HepG2 (cell line): ENCODE data around the gene TP53I3. TPM values are rescaled to one million over a fixed set of nuclear protein-coding genes. Genes with fewer than 3 reads are reported as not detected.

Source experiments
- CBX5 ChIP-seq: sonication (generic); formaldehyde crosslinking; IDR thresholded peaks from 2 replicates; pipeline ENCODE4 v1.4.0; 2020; ENCODE audit warnings: missing genetic modification reagents, borderline replicate concordance
- MXI1 ChIP-seq: IDR thresholded peaks from 3 replicates; pipeline ENCODE4 v1.6.1; 2012; ENCODE audit warnings: low read depth, low read length, inconsistent platforms, borderline replicate concordance
- SP2 ChIP-seq: sonication (generic); formaldehyde crosslinking; IDR thresholded peaks from 2 replicates; pipeline ENCODE4 v1.5.1; 2020; ENCODE audit warnings: mild to moderate bottlenecking, missing genetic modification reagents
- ZNF432 ChIP-seq: sonication (generic); formaldehyde crosslinking; IDR thresholded peaks from 2 replicates; pipeline ENCODE4 v1.5.0; 2020; ENCODE audit warnings: missing genetic modification reagents, mild to moderate bottlenecking, borderline replicate concordance
- ZNF746 ChIP-seq: sonication (generic); formaldehyde crosslinking; IDR thresholded peaks from 2 replicates; pipeline ENCODE4 v1.8.0; 2022; ENCODE audit warnings: mild to moderate bottlenecking, missing genetic modification reagents
- ZNF782 ChIP-seq: sonication (generic); formaldehyde crosslinking; IDR thresholded peaks from 2 replicates; pipeline ENCODE4 v1.4.0; 2020; ENCODE audit warnings: missing genetic modification reagents, mild to moderate bottlenecking, borderline replicate concordance
- polyA plus RNA-seq, 8 experiments: library from polyadenylated mRNA; depleted of rRNA in 3 of 8; stranded (reverse) in 7 of 8; unstranded in 1 of 8; fragments of >200 nt; fragmentation: Illumina TruSeq in 4 of 8; extraction: Trizol in 4 of 8; gene quantifications; 2 replicates each; pipeline versions ENCODE4 v1.2.1 to v1.2.3, GENCODE V29; 2011 to 2016; ENCODE audit warnings: low read depth in 4 of 8, missing spikeins in 1 of 8, mixed read lengths in 1 of 8; ENCODE audit not compliant: insufficient read depth in 1 of 8
- total RNA-seq, 5 experiments: library from RNA; depleted of rRNA; stranded (reverse); fragments of >200 nt; fragmentation: Illumina TruSeq; extraction: Trizol; gene quantifications; 2 replicates each; pipeline ENCODE4 v1.2.3, GENCODE V29; 2016; ENCODE audit warnings: low read depth in 1 of 5
- TF ChIP-seq, protein P1 (sequence below): IDR thresholded peaks from 2 replicates; pipeline ENCODE4 v1.6.1; 2016; ENCODE audit warnings: mild to moderate bottlenecking
- TF ChIP-seq, protein P2 (sequence below): sonication (generic); formaldehyde crosslinking; IDR thresholded peaks from 2 replicates; pipeline ENCODE4 v1.4.0; 2020; ENCODE audit warnings: mild to moderate bottlenecking, missing genetic modification reagents
- TF ChIP-seq, protein P3 (sequence below): sonication (generic); formaldehyde crosslinking; IDR thresholded peaks from 2 replicates; pipeline ENCODE4 v1.4.0; 2020; ENCODE audit warnings: missing genetic modification reagents, borderline replicate concordance
- TF ChIP-seq, protein P4 (sequence below), 2 experiments: sonication (generic) in 1 of 2; formaldehyde crosslinking in 1 of 2; IDR thresholded peaks; 2 replicates each; pipeline versions ENCODE4 v1.5.1 to v1.6.1; 2011 to 2020; ENCODE audit warnings: borderline replicate concordance in 1 of 2, low read depth in 1 of 2, low read length in 1 of 2, mild to moderate bottlenecking in 1 of 2, missing genetic modification reagents in 1 of 2, moderate library complexity in 1 of 2

The TP53I3 gene
- total and polyA plus RNA-seq, 2 of the 13 experiments (the other 11 are each of a cell fraction or from before 2014, with no cell fraction given) = 25.0 to 44.1 TPM

DNA sequence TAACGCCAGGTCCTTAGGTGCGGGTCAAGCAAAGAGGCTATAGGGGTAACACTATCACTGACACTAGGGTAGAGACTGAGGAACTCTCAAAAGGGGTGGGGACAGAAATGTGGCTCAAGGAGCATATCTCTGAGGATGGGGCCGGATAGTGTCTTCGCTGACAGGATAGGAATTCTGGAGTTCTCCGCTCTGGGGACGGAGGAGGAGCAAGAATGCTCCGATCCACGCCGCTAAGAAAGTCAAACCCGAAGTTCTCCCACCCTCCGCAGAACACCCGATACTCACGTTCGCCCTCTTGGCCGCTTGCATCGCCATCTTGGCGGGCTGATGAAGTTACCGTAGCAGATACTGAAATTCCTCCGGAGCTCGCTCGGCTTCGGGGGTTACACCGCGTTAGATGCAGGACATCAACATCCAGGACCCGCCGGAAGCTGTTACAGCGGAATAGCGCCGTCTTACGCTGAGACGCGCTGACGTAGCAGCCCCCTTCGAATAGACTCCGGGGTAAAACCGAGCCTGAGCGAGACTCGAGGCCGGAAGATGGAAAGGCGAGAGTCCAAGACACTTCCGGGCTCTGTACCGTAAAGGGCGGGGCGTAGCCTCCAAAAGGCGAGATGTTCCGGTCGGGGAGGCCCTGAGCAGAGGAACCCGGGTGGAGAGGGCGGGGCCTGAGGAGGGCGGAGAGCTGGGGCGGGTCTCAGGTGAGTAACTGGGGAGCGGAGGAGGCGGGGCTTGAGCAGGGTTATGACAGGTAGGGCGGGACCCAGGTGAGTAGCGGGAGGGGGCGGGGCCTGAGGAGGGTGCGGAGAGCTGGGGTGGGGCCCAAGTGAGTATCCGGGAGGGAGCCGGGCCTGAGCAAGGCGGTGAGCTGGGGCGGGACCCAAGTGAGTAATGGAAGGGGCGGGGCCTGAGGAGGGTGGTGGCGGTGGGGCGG, 8.5 kb downstream of the TP53I3 start, which contains the start of gene SF3B6 (continued):
- TF ChIP-seq, protein P1, sequence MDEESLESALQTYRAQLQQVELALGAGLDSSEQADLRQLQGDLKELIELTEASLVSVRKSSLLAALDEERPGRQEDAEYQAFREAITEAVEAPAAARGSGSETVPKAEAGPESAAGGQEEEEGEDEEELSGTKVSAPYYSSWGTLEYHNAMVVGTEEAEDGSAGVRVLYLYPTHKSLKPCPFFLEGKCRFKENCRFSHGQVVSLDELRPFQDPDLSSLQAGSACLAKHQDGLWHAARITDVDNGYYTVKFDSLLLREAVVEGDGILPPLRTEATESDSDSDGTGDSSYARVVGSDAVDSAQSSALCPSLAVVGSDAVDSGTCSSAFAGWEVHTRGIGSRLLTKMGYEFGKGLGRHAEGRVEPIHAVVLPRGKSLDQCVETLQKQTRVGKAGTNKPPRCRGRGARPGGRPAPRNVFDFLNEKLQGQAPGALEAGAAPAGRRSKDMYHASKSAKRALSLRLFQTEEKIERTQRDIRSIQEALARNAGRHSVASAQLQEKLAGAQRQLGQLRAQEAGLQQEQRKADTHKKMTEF = peak; percentile 98
- TF ChIP-seq, protein P2, sequence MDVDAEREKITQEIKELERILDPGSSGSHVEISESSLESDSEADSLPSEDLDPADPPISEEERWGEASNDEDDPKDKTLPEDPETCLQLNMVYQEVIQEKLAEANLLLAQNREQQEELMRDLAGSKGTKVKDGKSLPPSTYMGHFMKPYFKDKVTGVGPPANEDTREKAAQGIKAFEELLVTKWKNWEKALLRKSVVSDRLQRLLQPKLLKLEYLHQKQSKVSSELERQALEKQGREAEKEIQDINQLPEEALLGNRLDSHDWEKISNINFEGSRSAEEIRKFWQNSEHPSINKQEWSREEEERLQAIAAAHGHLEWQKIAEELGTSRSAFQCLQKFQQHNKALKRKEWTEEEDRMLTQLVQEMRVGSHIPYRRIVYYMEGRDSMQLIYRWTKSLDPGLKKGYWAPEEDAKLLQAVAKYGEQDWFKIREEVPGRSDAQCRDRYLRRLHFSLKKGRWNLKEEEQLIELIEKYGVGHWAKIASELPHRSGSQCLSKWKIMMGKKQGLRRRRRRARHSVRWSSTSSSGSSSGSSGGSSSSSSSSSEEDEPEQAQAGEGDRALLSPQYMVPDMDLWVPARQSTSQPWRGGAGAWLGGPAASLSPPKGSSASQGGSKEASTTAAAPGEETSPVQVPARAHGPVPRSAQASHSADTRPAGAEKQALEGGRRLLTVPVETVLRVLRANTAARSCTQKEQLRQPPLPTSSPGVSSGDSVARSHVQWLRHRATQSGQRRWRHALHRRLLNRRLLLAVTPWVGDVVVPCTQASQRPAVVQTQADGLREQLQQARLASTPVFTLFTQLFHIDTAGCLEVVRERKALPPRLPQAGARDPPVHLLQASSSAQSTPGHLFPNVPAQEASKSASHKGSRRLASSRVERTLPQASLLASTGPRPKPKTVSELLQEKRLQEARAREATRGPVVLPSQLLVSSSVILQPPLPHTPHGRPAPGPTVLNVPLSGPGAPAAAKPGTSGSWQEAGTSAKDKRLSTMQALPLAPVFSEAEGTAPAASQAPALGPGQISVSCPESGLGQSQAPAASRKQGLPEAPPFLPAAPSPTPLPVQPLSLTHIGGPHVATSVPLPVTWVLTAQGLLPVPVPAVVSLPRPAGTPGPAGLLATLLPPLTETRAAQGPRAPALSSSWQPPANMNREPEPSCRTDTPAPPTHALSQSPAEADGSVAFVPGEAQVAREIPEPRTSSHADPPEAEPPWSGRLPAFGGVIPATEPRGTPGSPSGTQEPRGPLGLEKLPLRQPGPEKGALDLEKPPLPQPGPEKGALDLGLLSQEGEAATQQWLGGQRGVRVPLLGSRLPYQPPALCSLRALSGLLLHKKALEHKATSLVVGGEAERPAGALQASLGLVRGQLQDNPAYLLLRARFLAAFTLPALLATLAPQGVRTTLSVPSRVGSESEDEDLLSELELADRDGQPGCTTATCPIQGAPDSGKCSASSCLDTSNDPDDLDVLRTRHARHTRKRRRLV (CRISPR knock-in tag) = peak; percentile 68; the same call in 1 of the 2 replicates
- TF ChIP-seq, protein P3, sequence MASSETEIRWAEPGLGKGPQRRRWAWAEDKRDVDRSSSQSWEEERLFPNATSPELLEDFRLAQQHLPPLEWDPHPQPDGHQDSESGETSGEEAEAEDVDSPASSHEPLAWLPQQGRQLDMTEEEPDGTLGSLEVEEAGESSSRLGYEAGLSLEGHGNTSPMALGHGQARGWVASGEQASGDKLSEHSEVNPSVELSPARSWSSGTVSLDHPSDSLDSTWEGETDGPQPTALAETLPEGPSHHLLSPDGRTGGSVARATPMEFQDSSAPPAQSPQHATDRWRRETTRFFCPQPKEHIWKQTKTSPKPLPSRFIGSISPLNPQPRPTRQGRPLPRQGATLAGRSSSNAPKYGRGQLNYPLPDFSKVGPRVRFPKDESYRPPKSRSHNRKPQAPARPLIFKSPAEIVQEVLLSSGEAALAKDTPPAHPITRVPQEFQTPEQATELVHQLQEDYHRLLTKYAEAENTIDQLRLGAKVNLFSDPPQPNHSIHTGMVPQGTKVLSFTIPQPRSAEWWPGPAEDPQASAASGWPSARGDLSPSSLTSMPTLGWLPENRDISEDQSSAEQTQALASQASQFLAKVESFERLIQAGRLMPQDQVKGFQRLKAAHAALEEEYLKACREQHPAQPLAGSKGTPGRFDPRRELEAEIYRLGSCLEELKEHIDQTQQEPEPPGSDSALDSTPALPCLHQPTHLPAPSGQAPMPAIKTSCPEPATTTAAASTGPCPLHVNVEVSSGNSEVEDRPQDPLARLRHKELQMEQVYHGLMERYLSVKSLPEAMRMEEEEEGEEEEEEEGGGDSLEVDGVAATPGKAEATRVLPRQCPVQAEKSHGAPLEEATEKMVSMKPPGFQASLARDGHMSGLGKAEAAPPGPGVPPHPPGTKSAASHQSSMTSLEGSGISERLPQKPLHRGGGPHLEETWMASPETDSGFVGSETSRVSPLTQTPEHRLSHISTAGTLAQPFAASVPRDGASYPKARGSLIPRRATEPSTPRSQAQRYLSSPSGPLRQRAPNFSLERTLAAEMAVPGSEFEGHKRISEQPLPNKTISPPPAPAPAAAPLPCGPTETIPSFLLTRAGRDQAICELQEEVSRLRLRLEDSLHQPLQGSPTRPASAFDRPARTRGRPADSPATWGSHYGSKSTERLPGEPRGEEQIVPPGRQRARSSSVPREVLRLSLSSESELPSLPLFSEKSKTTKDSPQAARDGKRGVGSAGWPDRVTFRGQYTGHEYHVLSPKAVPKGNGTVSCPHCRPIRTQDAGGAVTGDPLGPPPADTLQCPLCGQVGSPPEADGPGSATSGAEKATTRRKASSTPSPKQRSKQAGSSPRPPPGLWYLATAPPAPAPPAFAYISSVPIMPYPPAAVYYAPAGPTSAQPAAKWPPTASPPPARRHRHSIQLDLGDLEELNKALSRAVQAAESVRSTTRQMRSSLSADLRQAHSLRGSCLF (CRISPR knock-in tag) = no peak
- TF ChIP-seq ZNF782 (CRISPR knock-in tag) (peak; percentile 92), ZNF432 (no peak), ZNF746 (CRISPR knock-in tag) (no peak), SP2 (CRISPR knock-in tag) (peak; percentile 77), MXI1 (peak; percentile 74; the same call in 1 of the 3 replicates), CBX5 (CRISPR knock-in tag) (peak; percentile 100; the same call in 1 of the 2 replicates)
- TF ChIP-seq, protein P4, sequence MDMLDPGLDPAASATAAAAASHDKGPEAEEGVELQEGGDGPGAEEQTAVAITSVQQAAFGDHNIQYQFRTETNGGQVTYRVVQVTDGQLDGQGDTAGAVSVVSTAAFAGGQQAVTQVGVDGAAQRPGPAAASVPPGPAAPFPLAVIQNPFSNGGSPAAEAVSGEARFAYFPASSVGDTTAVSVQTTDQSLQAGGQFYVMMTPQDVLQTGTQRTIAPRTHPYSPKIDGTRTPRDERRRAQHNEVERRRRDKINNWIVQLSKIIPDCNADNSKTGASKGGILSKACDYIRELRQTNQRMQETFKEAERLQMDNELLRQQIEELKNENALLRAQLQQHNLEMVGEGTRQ (IDR thresholded peaks at IDR 0.05; ENCODE audit: low read depth, low read length) = no peak
- TF ChIP-seq, protein P4 (CRISPR knock-in tag; IDR thresholded peaks at IDR 0.05; ENCODE audit: borderline replicate concordance) = peak; percentile 88; the same call in 1 of the 2 replicates
